ENCODE results near the gene ANAPC16.
A peak's percentile ranks its signal among the peaks of the same experiment; 100 is the strongest.
"Not testable (repeated sequence)": the region's sequence is repeated elsewhere in the genome, so short reads cannot be mapped to it uniquely, and the experiment has no call there.

ANAPC16 gene

DNA sequence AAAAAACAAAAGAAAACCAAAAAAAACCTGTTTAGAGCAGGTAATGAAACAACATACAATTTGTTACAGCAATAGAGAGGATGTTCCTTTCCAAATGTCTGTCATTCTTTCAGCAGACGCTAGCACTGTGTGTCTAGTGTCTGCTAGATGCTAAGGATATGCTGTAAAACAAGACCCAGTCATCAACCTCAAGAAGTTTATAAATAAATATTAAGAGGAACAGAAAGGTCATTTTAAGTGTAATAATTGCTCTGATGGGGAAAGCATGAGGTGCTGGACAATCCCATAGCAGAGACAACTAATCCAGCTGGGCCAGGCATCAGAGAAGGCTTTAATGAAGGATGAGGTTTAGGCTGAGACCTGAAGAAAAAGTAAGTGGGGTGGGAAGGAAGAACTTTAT, 23.6 kb downstream of the ANAPC16 start:
- TF ChIP-seq SPI1 (IDR thresholded peaks at IDR 0.05; ENCODE audit: low read depth, low read length): peak; percentile 51; the same call in 1 of the 2 replicates
- no peak for TF ChIP-seq POU2F2 (IDR thresholded peaks at IDR 0.05; ENCODE audit: low read depth, low read length)
- TF ChIP-seq POLR2A (IDR thresholded peaks at IDR 0.05; ENCODE audit: low read depth, low read length): no peak
- no peak for TF ChIP-seq PAX5 (IDR thresholded peaks at IDR 0.05; ENCODE audit: insufficient read depth, low read length, severe bottlenecking)
- TF ChIP-seq TAF1 (IDR thresholded peaks at IDR 0.05; ENCODE audit: low read depth, low read length): no peak
- TF ChIP-seq POLR2AphosphoS5 (IDR thresholded peaks at IDR 0.05; ENCODE audit: low read depth, low read length): no peak
- DNase-seq (ENCODE audit: insufficient read length, low spot score): no peak
- FAIRE-seq: no peak

DNA sequence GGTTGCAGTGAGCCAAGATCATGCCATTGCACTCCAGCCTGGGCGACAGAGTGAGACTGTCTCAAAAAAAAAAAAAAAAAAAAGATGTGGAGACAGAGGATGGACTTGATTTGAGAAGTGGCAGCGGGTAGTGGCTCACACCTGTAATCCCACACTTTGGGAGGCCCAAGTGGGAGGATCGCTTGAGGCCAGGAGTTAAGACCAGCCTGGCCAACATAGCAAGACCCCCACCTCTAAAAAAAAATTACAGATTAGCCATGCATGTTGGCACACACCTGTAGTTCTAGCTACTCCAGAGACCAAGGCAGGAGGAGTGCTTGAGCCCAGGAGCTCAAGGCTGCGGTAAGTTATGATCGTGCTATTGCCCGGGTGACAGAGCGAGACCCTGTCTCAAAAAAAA, 24.6 kb downstream of the ANAPC16 start:
- FAIRE-seq: no peak
- no peak for DNase-seq (ENCODE audit: insufficient read length, low spot score)
- TF ChIP-seq POLR2A (IDR thresholded peaks at IDR 0.05; ENCODE audit: low read depth, low read length) (no peak), POLR2AphosphoS5 (IDR thresholded peaks at IDR 0.05; ENCODE audit: low read depth, low read length) (no peak), SPI1 (IDR thresholded peaks at IDR 0.05; ENCODE audit: low read depth, low read length) (no peak), PAX5 (IDR thresholded peaks at IDR 0.05; ENCODE audit: insufficient read depth, low read length, severe bottlenecking) (no peak), TAF1 (IDR thresholded peaks at IDR 0.05; ENCODE audit: low read depth, low read length) (no peak), POU2F2 (IDR thresholded peaks at IDR 0.05; ENCODE audit: low read depth, low read length) (no peak)

DNA sequence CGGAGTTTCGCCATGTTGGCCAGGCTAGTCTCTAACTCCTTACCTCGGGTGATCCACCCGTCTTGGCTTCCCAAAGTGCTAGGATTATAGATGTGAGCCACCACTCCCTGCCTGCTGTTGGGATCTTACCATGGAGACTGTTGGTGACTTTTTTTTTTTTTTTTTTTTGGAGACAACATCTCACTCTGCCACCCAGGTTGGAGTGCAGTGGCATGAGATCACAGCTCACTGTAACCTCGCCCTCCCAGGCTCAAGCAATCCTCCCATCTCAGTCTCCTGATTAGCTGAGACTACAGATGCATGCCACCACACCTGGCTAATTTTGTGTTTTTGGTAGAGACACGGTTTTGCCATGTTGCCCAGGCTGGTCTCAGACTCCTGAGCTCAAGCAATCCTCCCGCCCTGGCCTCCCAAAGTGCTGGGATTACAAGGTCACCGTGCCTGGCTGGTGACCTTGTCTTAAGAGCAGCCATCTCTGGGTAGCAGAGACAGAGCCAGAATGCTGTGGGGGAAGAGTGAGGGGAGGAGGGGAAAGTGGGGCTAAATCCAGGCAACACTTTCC, 26.0 kb downstream of the ANAPC16 start:
- FAIRE-seq (no peak), DNase-seq (ENCODE audit: insufficient read length, low spot score) (no peak)
- TF ChIP-seq POLR2AphosphoS5 (IDR thresholded peaks at IDR 0.05; ENCODE audit: low read depth, low read length): no peak
- no peak for TF ChIP-seq SPI1 (IDR thresholded peaks at IDR 0.05; ENCODE audit: low read depth, low read length)
- TF ChIP-seq POLR2A (IDR thresholded peaks at IDR 0.05; ENCODE audit: low read depth, low read length): no peak
- TF ChIP-seq PAX5 (IDR thresholded peaks at IDR 0.05; ENCODE audit: insufficient read depth, low read length, severe bottlenecking): no peak
- TF ChIP-seq POU2F2 (IDR thresholded peaks at IDR 0.05; ENCODE audit: low read depth, low read length): no peak
- no peak for TF ChIP-seq TAF1 (IDR thresholded peaks at IDR 0.05; ENCODE audit: low read depth, low read length)

DNA sequence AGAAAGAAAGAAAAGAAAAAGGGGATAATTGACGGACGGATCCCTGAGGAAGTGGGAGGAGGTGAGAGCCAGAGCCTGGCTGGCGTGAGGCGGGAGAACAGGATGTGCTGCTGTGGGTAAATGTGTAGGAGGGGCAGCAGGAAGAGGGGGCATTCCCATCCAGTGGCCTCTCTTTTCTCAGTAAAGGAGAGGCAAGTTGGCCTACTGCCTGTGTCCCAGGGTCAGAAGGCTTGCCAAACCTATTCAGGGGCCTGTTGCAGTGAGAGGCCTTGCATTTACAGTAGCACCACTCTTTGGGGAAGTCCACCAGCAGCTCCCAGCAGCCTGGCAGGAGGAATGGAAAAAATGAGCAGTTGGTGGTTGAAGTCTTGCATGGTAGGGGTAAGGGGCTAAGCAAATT, 26.9 kb downstream of the ANAPC16 start:
- DNase-seq (ENCODE audit: insufficient read length, low spot score) (no peak), FAIRE-seq (no peak)
- TF ChIP-seq PAX5 (IDR thresholded peaks at IDR 0.05; ENCODE audit: insufficient read depth, low read length, severe bottlenecking): no peak
- TF ChIP-seq SPI1 (IDR thresholded peaks at IDR 0.05; ENCODE audit: low read depth, low read length): no peak; the same call in 1 of the 2 replicates
- TF ChIP-seq POU2F2 (IDR thresholded peaks at IDR 0.05; ENCODE audit: low read depth, low read length): no peak
- no peak for TF ChIP-seq TAF1 (IDR thresholded peaks at IDR 0.05; ENCODE audit: low read depth, low read length)
- TF ChIP-seq POLR2AphosphoS5 (IDR thresholded peaks at IDR 0.05; ENCODE audit: low read depth, low read length): no peak
- no peak for TF ChIP-seq POLR2A (IDR thresholded peaks at IDR 0.05; ENCODE audit: low read depth, low read length)

DNA sequence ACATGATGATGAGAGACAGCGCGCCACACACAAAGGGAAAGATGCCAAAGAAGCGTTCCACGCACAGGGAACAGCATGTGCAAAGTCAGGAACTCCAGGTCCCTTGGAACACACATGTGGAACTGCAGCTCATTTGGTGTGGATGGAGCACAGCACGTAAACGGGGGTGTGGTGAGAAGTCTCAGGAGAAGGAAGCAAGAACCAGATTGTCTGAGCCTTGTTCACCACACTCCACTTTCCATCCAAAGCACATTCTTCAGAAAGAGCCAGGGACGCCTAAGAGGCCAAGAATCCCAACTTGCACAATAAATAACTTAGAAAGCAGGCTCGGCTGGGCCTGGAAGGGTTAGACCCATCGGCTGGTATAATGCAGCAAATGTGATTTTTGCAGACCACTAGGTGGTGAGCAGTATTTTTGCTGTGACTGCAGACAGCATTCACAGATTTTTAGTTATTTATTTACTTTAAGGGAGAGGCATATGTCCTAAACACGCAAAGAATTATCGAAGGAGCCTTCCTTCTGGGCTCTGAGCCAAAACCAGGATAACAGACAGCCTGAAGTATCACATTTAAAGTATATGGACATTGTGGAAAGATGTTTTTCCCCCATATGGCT, 28.1 kb downstream of the ANAPC16 start:
- DNase-seq (ENCODE audit: insufficient read length, low spot score) (no peak), FAIRE-seq (peak; percentile 13)
- TF ChIP-seq TAF1 (IDR thresholded peaks at IDR 0.05; ENCODE audit: low read depth, low read length) (no peak), PAX5 (IDR thresholded peaks at IDR 0.05; ENCODE audit: insufficient read depth, low read length, severe bottlenecking) (no peak), POU2F2 (IDR thresholded peaks at IDR 0.05; ENCODE audit: low read depth, low read length) (no peak), POLR2A (IDR thresholded peaks at IDR 0.05; ENCODE audit: low read depth, low read length) (no peak), POLR2AphosphoS5 (IDR thresholded peaks at IDR 0.05; ENCODE audit: low read depth, low read length) (no peak), SPI1 (IDR thresholded peaks at IDR 0.05; ENCODE audit: low read depth, low read length) (no peak)

DNA sequence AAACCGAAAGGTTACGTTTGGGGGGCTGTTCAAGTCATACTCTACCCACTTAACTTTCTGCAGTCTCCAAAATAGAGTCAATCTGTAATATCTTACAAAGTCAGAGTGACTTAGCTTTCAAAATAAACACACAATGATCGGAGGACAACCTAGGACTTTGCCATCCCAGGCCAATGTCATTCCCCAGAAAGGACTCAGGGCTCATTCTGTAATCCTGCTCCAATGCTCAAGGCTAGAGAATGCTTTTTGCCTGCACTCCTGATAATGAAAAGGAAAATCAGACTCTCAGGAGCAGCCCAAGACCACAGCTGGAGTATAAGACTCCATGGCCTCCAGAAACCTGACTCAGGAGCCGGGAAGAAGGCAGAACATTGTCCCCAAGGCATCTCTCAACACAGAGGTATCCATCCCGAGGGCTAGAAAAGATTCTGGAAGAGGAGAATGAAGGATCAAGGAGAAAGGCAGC, 28.8 kb downstream of the ANAPC16 start:
- FAIRE-seq: no peak
- TF ChIP-seq TAF1 (IDR thresholded peaks at IDR 0.05; ENCODE audit: low read depth, low read length): no peak
- no peak for DNase-seq (ENCODE audit: insufficient read length, low spot score)

DNA sequence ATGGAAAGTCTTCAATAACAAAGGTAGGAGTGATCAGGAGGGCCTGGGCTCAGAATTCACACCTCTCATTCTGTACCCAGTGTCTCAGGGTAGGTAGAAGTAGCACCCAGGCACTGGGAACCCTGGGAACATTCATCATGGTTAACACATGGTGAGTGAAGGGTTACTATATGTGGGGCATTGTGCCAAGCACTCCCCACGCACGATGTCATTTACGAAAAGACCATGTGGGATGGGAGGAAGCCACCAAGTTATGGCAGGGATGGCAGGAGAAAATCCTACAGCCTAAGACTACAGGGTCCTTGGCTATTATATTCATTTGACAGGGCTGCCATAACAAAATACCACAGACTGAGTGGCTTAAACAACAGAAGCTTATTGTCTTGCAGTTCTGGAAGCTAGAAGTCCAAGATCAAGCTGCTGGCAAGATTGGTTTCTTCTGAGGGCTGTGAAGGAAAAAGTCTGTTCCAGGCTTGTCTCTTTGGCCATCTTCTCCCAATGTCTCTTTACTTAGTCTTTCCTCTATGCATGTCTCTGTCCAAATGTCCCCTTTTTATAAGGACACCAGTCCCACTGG, 30.2 kb downstream of the ANAPC16 start:
- TF ChIP-seq POLR2A (IDR thresholded peaks at IDR 0.05; ENCODE audit: low read depth, low read length) (no peak), POLR2AphosphoS5 (IDR thresholded peaks at IDR 0.05; ENCODE audit: low read depth, low read length) (no peak), PAX5 (IDR thresholded peaks at IDR 0.05; ENCODE audit: insufficient read depth, low read length, severe bottlenecking) (no peak), TAF1 (IDR thresholded peaks at IDR 0.05; ENCODE audit: low read depth, low read length) (no peak), POU2F2 (IDR thresholded peaks at IDR 0.05; ENCODE audit: low read depth, low read length) (no peak), SPI1 (IDR thresholded peaks at IDR 0.05; ENCODE audit: low read depth, low read length) (no peak)
- DNase-seq (ENCODE audit: insufficient read length, low spot score) (no peak), FAIRE-seq (no peak)

DNA sequence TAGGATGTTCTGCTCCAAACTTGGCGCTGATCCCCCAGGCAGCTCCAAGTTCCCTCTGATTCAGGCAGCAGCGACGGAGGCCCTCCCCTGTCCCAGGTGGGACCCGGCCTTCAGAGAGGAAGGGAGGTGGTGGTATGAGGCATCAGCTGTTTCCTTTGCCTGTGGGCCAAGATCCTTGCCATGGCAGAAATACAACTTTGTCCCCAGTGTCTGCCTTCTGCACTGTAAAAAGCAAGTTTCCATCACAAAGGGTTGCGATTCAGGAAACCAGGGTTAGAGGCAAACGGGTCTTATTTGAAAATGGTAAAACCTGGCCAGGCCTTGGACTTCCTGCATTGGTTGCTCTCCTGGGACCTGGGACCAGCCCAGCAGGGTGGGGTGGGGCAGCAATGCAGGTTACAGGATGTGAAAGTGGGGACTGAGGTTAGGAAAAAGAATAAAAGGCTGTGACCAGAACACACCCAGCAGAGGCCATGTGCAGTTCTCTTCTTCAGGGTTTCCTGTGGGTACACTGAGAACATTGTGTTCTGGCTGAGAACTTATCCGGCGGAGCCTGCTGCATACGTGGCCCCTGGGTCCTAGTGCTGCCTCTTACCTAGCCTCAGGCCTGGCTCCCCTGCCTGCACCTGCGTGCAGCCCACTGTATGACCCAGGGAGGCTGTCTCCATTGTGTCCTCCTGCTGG, 32.8 kb downstream of the ANAPC16 start:
- DNase-seq (ENCODE audit: insufficient read length, low spot score): peak; percentile 55
- peak; percentile 91 for TF ChIP-seq POU2F2 (IDR thresholded peaks at IDR 0.05; ENCODE audit: low read depth, low read length)
- TF ChIP-seq POLR2A (IDR thresholded peaks at IDR 0.05; ENCODE audit: low read depth, low read length): peak; percentile 93
- peak; percentile 51 for TF ChIP-seq PAX5 (IDR thresholded peaks at IDR 0.05; ENCODE audit: insufficient read depth, low read length, severe bottlenecking)
- TF ChIP-seq POLR2AphosphoS5 (IDR thresholded peaks at IDR 0.05; ENCODE audit: low read depth, low read length): peak; percentile 88
- TF ChIP-seq TAF1 (IDR thresholded peaks at IDR 0.05; ENCODE audit: low read depth, low read length): peak; percentile 92
- TF ChIP-seq SPI1 (IDR thresholded peaks at IDR 0.05; ENCODE audit: low read depth, low read length): peak; percentile 68
- peak; percentile 86 for FAIRE-seq

DNA sequence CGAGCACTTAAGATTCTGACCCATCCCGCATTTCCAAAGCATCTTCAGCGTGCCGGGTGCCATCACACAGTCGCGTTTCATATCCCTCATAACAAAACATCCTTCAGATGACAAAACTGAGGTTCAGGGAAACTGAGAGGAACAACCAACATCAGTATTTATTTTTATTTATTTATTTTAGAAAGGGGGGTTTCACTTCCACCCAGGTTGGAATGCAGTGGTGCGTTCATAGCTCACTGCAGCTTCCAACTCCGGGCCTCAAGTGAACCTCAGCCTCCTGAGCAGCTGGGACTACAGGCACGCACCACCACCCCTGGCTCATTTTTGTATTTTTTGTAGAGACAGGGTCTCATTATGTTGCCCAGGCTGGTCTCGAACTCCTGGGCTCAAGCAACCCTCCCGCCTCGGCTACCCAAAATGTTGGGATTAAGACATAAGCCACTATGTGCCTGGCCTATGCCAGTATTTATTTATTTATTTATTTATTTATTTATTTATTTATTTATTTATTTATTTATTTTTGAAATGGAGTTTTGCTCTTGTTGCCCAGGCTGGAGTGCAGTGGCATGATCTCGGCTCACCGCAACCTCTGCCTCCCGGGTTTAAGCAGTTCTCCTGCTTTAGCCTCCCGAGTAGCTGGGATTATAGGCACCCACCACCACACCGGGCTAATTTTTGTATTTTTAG, 33.5 kb downstream of the ANAPC16 start:
- FAIRE-seq; DNase-seq (ENCODE audit: insufficient read length, low spot score): not testable (repeated sequence)
- TF ChIP-seq SPI1 (IDR thresholded peaks at IDR 0.05; ENCODE audit: low read depth, low read length): peak; percentile 74

All from GM12891 (cell line).